PC-9 (cell line): ENCODE measurements around the gene RARB. TPM values are rescaled to one million over a fixed set of nuclear protein-coding genes. Genes with fewer than 3 reads are reported as not detected.

Experiments
- BruUV-seq: library from RNA; stranded (reverse); fragments of 400-500 nt; replicated peaks from 2 replicates; lab custom pipeline; 2021; lab: Mats Ljungman, UMichigan
- CTCF ChIA-PET: fragments of 300-600 bp; sonication (Branson Sonifier 250); formaldehyde crosslinking; loops from one replicate; lab custom pipeline; 2022; ENCODE audit warnings: antibody characterized with exemption; lab: Charles Lee
- POLR2A ChIA-PET: fragments of 300-600 bp; sonication (Branson Sonifier 250); formaldehyde crosslinking; loops from one replicate; lab custom pipeline; 2022; ENCODE audit warnings: antibody characterized with exemption; ENCODE audit not compliant: unreplicated experiment; lab: Charles Lee
- DNase-seq, 2 experiments: peaks; one replicate each; pipeline versions ENCODE4 v3.0.0 to v3.0.0-alpha.2; 2015 to 2022; ENCODE audit warnings: mixed read lengths in 1 of 2
- H2AFZ ChIP-seq: fragments of 200-600 bp; sonication (generic); 2 replicates; pipeline ENCODE4 v1.8.1; 2017; ENCODE audit warnings: antibody characterized with exemption
- H3F3A ChIP-seq: fragments of 200-600 bp; sonication (generic); 2 replicates; pipeline ENCODE4 v1.8.1; 2017; ENCODE audit warnings: antibody characterized with exemption, mild to moderate bottlenecking, low read depth; ENCODE audit not compliant: insufficient read depth
- H3K27ac ChIP-seq: fragments of 200-600 bp; sonication (generic); 2 replicates; pipeline ENCODE4 v1.6.1; 2016; ENCODE audit warnings: mixed run types
- H3K27me3 ChIP-seq: fragments of 200-600 bp; sonication (generic); 2 replicates; pipeline ENCODE4 v1.6.1; 2016; ENCODE audit warnings: low read depth, mixed run types; ENCODE audit not compliant: insufficient read depth
- H3K36me3 ChIP-seq: fragments of 200-600 bp; sonication (generic); 2 replicates; pipeline ENCODE4 v1.6.1; 2016; ENCODE audit warnings: low read depth, mixed run types
- H3K4me1 ChIP-seq: fragments of 200-600 bp; sonication (generic); replicated peaks from 2 replicates; pipeline ENCODE4 v1.6.1; 2016; ENCODE audit warnings: mixed run types; ENCODE audit not compliant: insufficient read depth
- H3K4me2 ChIP-seq: fragments of 200-600 bp; sonication (generic); 2 replicates; pipeline ENCODE4 v1.6.1; 2017; ENCODE audit warnings: mixed run types
- H3K4me3 ChIP-seq: fragments of 200-600 bp; sonication (generic); 2 replicates; pipeline ENCODE4 v1.6.1; 2016; ENCODE audit warnings: mixed run types
- H3K79me2 ChIP-seq: fragments of 200-600 bp; sonication (generic); 2 replicates; pipeline ENCODE4 v1.6.1; 2017; ENCODE audit warnings: low read depth, mixed run types
- H3K9me2 ChIP-seq: fragments of 200-600 bp; sonication (generic); 2 replicates; pipeline ENCODE4 v1.8.1; 2017; ENCODE audit warnings: mild to moderate bottlenecking; ENCODE audit not compliant: insufficient read depth
- H3K9me3 ChIP-seq: fragments of 200-600 bp; sonication (generic); 2 replicates; pipeline ENCODE4 v1.8.1; 2016; ENCODE audit warnings: low read depth; ENCODE audit not compliant: insufficient read depth
- H4K20me1 ChIP-seq: fragments of 200-600 bp; sonication (generic); 2 replicates; pipeline ENCODE4 v1.8.1; 2017; ENCODE audit not compliant: insufficient read depth
- CTCF ChIP-seq: fragments of 200-600 bp; sonication (generic); conservative IDR thresholded peaks from 2 replicates; pipeline ENCODE4 v1.6.1; 2017; ENCODE audit warnings: mixed run types, antibody characterized with exemption, mild to moderate bottlenecking, moderate library complexity
- EZH2 ChIP-seq: fragments of 200-600 bp; sonication (generic); IDR thresholded peaks from 2 replicates; pipeline ENCODE4 v1.8.0; 2017; ENCODE audit warnings: antibody characterized with exemption, low read depth
- intact Hi-C: fragments of 100-400 bp; cut with micrococcal nuclease; formaldehyde crosslinking; loops from one replicate; pipeline ENCODE4 v1.10.0; 2022; ENCODE audit not compliant: unreplicated experiment
- total RNA-seq: library from RNA; stranded (reverse); gene quantifications from 2 replicates; pipeline ENCODE4 v1.2.3, GENCODE V29; 2021

The RARB gene
- total RNA-seq, 1 experiment from 2014 or later: 1.0 TPM

- DNase-seq: no peak
- no peaks in the 10 kb centered on the region for H3K9me2 ChIP-seq
- no peaks in the 10 kb centered on the region; the same call in 1 of the 2 replicates for H3K9me3 ChIP-seq
- peaks cover 18% of the 10 kb centered on the region for H3F3A ChIP-seq
- no peaks in the 10 kb centered on the region for H3K36me3 ChIP-seq
- CTCF ChIA-PET: no interaction called here
- H3K4me2 ChIP-seq: peak overlapping the region; percentile 50
- H3K4me3 ChIP-seq: no peak overlapping the region
- H4K20me1 ChIP-seq: no peaks in the 10 kb centered on the region
- peak overlapping the region; percentile 80 for H3K27ac ChIP-seq
- POLR2A ChIA-PET: interaction anchor here (1.2 kb wide), 1 partner anchor 29 kb away, joined by 16 read pairs; the partner anchor contains the start of gene RARB
- no peaks in the 10 kb centered on the region for H3K27me3 ChIP-seq
- H2AFZ ChIP-seq: no peak overlapping the region
- intact Hi-C loops: no loop called here
- no peak for TF ChIP-seq EZH2
- H3K4me1 ChIP-seq: peaks cover 56% of the 10 kb centered on the region
- H3K79me2 ChIP-seq: no peaks in the 10 kb centered on the region
- BruUV-seq: no TSS peak
Measured at GRCh38 chr3:25456723-25457670, 28.9 kb downstream of the RARB start.

GRCh38 chr3:25457671-25458419, 29.8 kb downstream of the RARB start:
- ChIA-PET POLR2A (no interaction called here), CTCF (interaction anchor here (0.6 kb wide), 1 partner anchor 23 kb away, joined by 3 read pairs; no protein-coding TSS in a partner anchor)
- Histone ChIP-seq H3K79me2 (no peaks in the 10 kb centered on the region), H3K4me1 (peaks cover 56% of the 10 kb centered on the region), H3K36me3 (no peaks in the 10 kb centered on the region), H3K9me3 (no peaks in the 10 kb centered on the region; the same call in 1 of the 2 replicates), H2AFZ (no peak overlapping the region), H3K27ac (peak overlapping the region; percentile 80), H3K4me2 (peak overlapping the region; percentile 50), H3K4me3 (no peak overlapping the region; the same call in 1 of the 2 replicates), H3K27me3 (no peaks in the 10 kb centered on the region), H3K9me2 (no peaks in the 10 kb centered on the region), H3F3A (peaks cover 18% of the 10 kb centered on the region), H4K20me1 (no peaks in the 10 kb centered on the region)
- peak in 1 of 2 experiments; percentile 94 for DNase-seq
- no TSS peak for BruUV-seq
- intact Hi-C loops: no loop called here
- TF ChIP-seq EZH2: no peak
- TF ChIP-seq CTCF: no peak

GRCh38 chr3:25458420-25458814, 30.4 kb downstream of the RARB start:
- no peak for DNase-seq
- intact Hi-C loops: no loop called here
- ChIA-PET POLR2A (interaction anchor here (0.6 kb wide), 1 partner anchor 82 kb away, joined by 3 read pairs; no protein-coding TSS in a partner anchor), CTCF (interaction anchor here (0.6 kb wide), 1 partner anchor 22 kb away, joined by 3 read pairs; no protein-coding TSS in a partner anchor)
- H3K9me2 ChIP-seq: no peaks in the 10 kb centered on the region
- no peak overlapping the region for H2AFZ ChIP-seq
- no peaks in the 10 kb centered on the region for H3K27me3 ChIP-seq
- no peaks in the 10 kb centered on the region for H3K36me3 ChIP-seq
- peak overlapping the region; percentile 50 for H3K4me2 ChIP-seq
- no peaks in the 10 kb centered on the region for H4K20me1 ChIP-seq
- no peak for TF ChIP-seq EZH2
- no peak for TF ChIP-seq CTCF
- no peaks in the 10 kb centered on the region; the same call in 1 of the 2 replicates for H3K9me3 ChIP-seq
- H3K27ac ChIP-seq: peak overlapping the region; percentile 80
- H3F3A ChIP-seq: peaks cover 18% of the 10 kb centered on the region
- H3K4me3 ChIP-seq: no peak overlapping the region; the same call in 1 of the 2 replicates
- peaks cover 56% of the 10 kb centered on the region for H3K4me1 ChIP-seq
- BruUV-seq: TSS peak; percentile 54
- H3K79me2 ChIP-seq: no peaks in the 10 kb centered on the region
